ENCODE results near the gene GNLY.

DNA sequence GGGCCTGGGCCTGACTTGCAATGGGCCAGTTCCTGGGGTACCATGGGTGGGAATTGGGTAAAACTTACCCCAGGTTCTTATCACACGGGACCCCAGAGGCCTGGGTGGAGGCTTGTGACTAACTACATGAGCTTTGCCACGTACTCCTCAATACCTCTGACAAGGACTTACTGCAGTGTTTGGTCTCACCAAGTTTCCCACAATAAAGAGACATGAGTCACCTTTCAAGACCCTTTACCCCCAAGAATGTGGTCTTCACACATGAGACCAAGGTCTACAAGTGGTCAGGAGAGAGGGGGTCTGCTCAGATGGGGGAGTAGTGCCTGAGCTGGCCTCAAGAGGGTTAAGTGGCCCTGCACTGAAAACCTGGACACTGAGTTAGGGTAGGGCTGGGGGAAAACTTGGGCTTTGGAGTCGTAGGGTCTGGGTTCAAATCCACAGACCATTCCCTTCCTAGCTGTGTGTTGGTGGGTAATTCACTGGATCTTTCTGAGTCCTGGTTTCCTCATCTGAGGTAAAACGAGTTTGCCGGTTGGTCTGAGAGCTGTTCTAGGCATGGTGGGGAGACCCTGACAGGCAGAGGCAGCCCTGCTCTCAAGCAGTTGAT, 2.0 kb upstream of the GNLY start:
- TF ChIP-seq, protein P1, sequence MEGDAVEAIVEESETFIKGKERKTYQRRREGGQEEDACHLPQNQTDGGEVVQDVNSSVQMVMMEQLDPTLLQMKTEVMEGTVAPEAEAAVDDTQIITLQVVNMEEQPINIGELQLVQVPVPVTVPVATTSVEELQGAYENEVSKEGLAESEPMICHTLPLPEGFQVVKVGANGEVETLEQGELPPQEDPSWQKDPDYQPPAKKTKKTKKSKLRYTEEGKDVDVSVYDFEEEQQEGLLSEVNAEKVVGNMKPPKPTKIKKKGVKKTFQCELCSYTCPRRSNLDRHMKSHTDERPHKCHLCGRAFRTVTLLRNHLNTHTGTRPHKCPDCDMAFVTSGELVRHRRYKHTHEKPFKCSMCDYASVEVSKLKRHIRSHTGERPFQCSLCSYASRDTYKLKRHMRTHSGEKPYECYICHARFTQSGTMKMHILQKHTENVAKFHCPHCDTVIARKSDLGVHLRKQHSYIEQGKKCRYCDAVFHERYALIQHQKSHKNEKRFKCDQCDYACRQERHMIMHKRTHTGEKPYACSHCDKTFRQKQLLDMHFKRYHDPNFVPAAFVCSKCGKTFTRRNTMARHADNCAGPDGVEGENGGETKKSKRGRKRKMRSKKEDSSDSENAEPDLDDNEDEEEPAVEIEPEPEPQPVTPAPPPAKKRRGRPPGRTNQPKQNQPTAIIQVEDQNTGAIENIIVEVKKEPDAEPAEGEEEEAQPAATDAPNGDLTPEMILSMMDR (IDR thresholded peaks at IDR 0.05; ENCODE audit: insufficient read depth, low read length, poor library complexity, severe bottlenecking) = no peak
- TF ChIP-seq EZH2phosphoT487 (conservative IDR thresholded peaks at IDR 0.05; ENCODE audit: low read length) = no peak
